HG02970 (cell line): ENCODE results near the gene TCL1B.

Source experiments
- ATAC-seq: cut with Tn5 transposase; IDR thresholded peaks from one replicate; pipeline ENCODE4 v1.9.1; 2021; ENCODE audit warnings: mild to moderate bottlenecking, moderate library complexity, moderate number of reproducible peaks; ENCODE audit not compliant: unreplicated experiment, low FRiP score

Gene TCL1B

DNA sequence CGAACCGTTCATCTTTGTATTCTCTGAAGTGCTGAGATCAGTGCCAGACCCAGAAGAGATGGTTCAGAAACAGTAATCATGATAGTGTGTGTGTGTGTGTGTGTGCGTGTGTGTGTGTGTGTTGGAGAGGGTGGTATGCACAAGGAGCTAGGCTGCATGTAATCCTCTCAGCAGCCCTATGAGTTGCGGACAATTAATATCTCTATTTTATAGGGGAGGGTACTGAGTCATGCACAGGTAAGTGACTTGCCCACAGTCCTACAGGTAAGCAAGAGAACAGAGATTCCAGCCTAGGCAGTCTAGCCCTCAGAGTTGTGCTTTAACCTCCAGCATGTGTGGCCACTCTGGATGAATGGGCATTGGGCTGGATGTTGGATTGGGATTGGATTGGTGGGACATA lies 55.6 kb downstream of the TCL1B start:
- ATAC-seq, result no peak
